ENCODE results near the gene ZNF473. TPM values are rescaled to one million over a fixed set of nuclear protein-coding genes. Genes with fewer than 3 reads are reported as not detected.

ZNF473 gene
- total RNA-seq, 1 experiment from 2014 or later, result 10.0 TPM

DNA sequence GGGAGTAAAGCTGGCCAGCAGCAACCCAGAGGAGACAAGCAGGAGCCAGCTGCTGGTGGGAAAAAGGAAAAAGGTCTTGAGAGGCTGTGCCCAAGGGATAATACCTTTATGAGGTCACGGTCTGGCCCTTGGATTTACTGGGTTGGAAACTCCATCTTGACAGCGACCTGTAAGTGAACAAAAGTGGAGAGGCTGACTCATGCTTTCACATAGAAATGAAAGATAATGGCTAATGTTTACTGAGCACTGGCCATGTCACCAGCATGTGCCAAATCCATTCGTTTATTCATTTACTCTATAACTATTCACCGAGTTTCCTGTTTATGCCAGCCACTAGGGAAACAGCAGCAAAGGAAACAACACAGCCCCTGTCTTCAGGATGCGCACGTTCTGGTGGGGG is 5.3 kb upstream of the ZNF473 start (continued):
- TF ChIP-seq TEAD4 (CRISPR knock-in tag; IDR thresholded peaks at IDR 0.05) (no peak), RELA (CRISPR knock-in tag; IDR thresholded peaks at IDR 0.05; ENCODE audit: borderline replicate concordance) (no peak), TEAD1 (CRISPR knock-in tag; IDR thresholded peaks at IDR 0.05) (no peak), ZBTB21 (CRISPR knock-in tag; IDR thresholded peaks at IDR 0.05; ENCODE audit: borderline replicate concordance) (no peak)
- TF ChIP-seq, protein P1, sequence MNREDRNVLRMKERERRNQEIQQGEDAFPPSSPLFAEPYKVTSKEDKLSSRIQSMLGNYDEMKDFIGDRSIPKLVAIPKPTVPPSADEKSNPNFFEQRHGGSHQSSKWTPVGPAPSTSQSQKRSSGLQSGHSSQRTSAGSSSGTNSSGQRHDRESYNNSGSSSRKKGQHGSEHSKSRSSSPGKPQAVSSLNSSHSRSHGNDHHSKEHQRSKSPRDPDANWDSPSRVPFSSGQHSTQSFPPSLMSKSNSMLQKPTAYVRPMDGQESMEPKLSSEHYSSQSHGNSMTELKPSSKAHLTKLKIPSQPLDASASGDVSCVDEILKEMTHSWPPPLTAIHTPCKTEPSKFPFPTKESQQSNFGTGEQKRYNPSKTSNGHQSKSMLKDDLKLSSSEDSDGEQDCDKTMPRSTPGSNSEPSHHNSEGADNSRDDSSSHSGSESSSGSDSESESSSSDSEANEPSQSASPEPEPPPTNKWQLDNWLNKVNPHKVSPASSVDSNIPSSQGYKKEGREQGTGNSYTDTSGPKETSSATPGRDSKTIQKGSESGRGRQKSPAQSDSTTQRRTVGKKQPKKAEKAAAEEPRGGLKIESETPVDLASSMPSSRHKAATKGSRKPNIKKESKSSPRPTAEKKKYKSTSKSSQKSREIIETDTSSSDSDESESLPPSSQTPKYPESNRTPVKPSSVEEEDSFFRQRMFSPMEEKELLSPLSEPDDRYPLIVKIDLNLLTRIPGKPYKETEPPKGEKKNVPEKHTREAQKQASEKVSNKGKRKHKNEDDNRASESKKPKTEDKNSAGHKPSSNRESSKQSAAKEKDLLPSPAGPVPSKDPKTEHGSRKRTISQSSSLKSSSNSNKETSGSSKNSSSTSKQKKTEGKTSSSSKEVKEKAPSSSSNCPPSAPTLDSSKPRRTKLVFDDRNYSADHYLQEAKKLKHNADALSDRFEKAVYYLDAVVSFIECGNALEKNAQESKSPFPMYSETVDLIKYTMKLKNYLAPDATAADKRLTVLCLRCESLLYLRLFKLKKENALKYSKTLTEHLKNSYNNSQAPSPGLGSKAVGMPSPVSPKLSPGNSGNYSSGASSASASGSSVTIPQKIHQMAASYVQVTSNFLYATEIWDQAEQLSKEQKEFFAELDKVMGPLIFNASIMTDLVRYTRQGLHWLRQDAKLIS (CRISPR knock-in tag; IDR thresholded peaks at IDR 0.05; ENCODE audit: borderline replicate concordance), result no peak

- Mint-ChIP-seq H3K4me1 (peaks cover 18% of the 10 kb centered on the region), H3K36me3 (peaks cover 8% of the 10 kb centered on the region), H3K27me3 (ENCODE audit: low read depth) (peaks cover 3% of the 10 kb centered on the region; the same call in 1 of the 2 replicates), H3K27ac (no peak overlapping the region), H3K9me3 (no peaks in the 10 kb centered on the region), H3K4me3 (no peak overlapping the region)
- CTCF ChIA-PET, result interaction anchor here (0.9 kb wide), 1 partner anchor 14 kb away, joined by 3 read pairs; no protein-coding TSS in a partner anchor
- DNase-seq (ENCODE audit: low spot score) (no peak), ATAC-seq (no peak)
- POLR2A ChIA-PET, result no interaction called here
- TF ChIP-seq ZNF532 (CRISPR knock-in tag; IDR thresholded peaks at IDR 0.05; ENCODE audit: borderline replicate concordance) (no peak), MAX (CRISPR knock-in tag; IDR thresholded peaks at IDR 0.05) (no peak), SMAD4 (CRISPR knock-in tag; IDR thresholded peaks at IDR 0.05) (no peak), NR3C1 (CRISPR knock-in tag; conservative IDR thresholded peaks at IDR 0.05; ENCODE audit: low read depth) (no peak), CBFB (CRISPR knock-in tag; IDR thresholded peaks at IDR 0.05; ENCODE audit: low read depth) (no peak), ZNF396 (CRISPR knock-in tag; IDR thresholded peaks at IDR 0.05; ENCODE audit: borderline replicate concordance) (no peak), USF1 (CRISPR knock-in tag; IDR thresholded peaks at IDR 0.05) (no peak)
- TF ChIP-seq, protein P2, sequence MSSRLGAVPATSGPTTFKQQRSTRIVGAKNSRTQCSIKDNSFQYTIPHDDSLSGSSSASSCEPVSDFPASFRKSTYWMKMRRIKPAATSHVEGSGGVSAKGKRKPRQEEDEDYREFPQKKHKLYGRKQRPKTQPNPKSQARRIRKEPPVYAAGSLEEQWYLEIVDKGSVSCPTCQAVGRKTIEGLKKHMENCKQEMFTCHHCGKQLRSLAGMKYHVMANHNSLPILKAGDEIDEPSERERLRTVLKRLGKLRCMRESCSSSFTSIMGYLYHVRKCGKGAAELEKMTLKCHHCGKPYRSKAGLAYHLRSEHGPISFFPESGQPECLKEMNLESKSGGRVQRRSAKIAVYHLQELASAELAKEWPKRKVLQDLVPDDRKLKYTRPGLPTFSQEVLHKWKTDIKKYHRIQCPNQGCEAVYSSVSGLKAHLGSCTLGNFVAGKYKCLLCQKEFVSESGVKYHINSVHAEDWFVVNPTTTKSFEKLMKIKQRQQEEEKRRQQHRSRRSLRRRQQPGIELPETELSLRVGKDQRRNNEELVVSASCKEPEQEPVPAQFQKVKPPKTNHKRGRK (CRISPR knock-in tag; IDR thresholded peaks at IDR 0.05; ENCODE audit: borderline replicate concordance), result no peak
- TF ChIP-seq, protein P3, sequence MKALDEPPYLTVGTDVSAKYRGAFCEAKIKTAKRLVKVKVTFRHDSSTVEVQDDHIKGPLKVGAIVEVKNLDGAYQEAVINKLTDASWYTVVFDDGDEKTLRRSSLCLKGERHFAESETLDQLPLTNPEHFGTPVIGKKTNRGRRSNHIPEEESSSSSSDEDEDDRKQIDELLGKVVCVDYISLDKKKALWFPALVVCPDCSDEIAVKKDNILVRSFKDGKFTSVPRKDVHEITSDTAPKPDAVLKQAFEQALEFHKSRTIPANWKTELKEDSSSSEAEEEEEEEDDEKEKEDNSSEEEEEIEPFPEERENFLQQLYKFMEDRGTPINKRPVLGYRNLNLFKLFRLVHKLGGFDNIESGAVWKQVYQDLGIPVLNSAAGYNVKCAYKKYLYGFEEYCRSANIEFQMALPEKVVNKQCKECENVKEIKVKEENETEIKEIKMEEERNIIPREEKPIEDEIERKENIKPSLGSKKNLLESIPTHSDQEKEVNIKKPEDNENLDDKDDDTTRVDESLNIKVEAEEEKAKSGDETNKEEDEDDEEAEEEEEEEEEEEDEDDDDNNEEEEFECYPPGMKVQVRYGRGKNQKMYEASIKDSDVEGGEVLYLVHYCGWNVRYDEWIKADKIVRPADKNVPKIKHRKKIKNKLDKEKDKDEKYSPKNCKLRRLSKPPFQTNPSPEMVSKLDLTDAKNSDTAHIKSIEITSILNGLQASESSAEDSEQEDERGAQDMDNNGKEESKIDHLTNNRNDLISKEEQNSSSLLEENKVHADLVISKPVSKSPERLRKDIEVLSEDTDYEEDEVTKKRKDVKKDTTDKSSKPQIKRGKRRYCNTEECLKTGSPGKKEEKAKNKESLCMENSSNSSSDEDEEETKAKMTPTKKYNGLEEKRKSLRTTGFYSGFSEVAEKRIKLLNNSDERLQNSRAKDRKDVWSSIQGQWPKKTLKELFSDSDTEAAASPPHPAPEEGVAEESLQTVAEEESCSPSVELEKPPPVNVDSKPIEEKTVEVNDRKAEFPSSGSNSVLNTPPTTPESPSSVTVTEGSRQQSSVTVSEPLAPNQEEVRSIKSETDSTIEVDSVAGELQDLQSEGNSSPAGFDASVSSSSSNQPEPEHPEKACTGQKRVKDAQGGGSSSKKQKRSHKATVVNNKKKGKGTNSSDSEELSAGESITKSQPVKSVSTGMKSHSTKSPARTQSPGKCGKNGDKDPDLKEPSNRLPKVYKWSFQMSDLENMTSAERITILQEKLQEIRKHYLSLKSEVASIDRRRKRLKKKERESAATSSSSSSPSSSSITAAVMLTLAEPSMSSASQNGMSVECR (CRISPR knock-in tag; IDR thresholded peaks at IDR 0.05; ENCODE audit: borderline replicate concordance), result no peak
- TF ChIP-seq, protein P4, sequence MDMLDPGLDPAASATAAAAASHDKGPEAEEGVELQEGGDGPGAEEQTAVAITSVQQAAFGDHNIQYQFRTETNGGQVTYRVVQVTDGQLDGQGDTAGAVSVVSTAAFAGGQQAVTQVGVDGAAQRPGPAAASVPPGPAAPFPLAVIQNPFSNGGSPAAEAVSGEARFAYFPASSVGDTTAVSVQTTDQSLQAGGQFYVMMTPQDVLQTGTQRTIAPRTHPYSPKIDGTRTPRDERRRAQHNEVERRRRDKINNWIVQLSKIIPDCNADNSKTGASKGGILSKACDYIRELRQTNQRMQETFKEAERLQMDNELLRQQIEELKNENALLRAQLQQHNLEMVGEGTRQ (CRISPR knock-in tag; IDR thresholded peaks at IDR 0.05), result no peak
- TF ChIP-seq, protein P5, sequence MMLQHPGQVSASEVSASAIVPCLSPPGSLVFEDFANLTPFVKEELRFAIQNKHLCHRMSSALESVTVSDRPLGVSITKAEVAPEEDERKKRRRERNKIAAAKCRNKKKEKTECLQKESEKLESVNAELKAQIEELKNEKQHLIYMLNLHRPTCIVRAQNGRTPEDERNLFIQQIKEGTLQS (CRISPR knock-in tag; conservative IDR thresholded peaks at IDR 0.05), result no peak
Observed at GRCh38 chr19:50022823-50023222, 3.0 kb upstream of the ZNF473 start.

Measured in WTC11 (cell line).